ENCODE measurements around the gene CXCR2. TPM values are rescaled to one million over a fixed set of nuclear protein-coding genes. Genes with fewer than 3 reads are reported as not detected.
"Not testable (repeated sequence)": the region's sequence is repeated elsewhere in the genome, so short reads cannot be mapped to it uniquely, and the experiment has no call there.

CXCR2 gene
- polyA plus RNA-seq, 4 donors: 0.04 to 0.45 (median 0.07) TPM; not detected in 1

DNA sequence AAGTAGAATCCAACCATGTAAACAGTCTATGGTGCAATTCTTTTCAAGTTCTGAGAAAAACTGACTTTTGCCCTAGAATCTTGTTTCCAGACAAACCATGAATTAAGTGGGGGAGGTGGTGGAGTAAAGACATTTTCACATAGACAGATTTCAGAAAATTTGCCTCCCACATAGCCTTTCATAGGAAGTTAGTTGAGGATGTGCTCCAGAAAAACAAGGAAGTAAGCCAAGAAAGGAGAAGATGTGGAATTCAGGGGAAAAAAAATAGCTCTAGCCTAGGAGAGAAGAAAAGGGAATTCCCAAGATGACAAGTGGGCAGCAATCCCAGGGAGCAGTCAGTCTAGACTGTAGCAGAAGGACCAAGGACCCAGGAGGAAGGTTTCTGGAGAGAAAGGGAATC lies 39.4 kb upstream of the CXCR2 start:
- Histone ChIP-seq H3K4me1 (ENCODE audit: control insufficient read depth in 3 of 3, insufficient read depth in 2 of 3, low read depth in 1 of 3, low read length in 2 of 3) (no peaks in the 10 kb centered on the region), H3K27ac (ENCODE audit: low read depth in 1 of 3, low read length in 2 of 3) (no peak overlapping the region), H3K9me3 (ENCODE audit: control insufficient read depth in 2 of 2, insufficient read depth in 1 of 2, low read depth in 1 of 2, low read length in 1 of 2) (peaks cover 0 to 3% of the 10 kb centered on the region in 2 donors), H3K36me3 (ENCODE audit: control insufficient read depth in 3 of 3, insufficient read depth in 2 of 3, low read depth in 1 of 3, low read length in 3 of 3) (no peaks in the 10 kb centered on the region), H3K27me3 (ENCODE audit: control insufficient read depth in 3 of 3, insufficient read depth in 3 of 3, low read length in 3 of 3) (no peaks in the 10 kb centered on the region), H3K4me3 (ENCODE audit: low read depth in 1 of 3, low read length in 3 of 3) (no peak overlapping the region)
- FAIRE-seq (no peak), DNase-seq (no peak)

- peaks cover 0 to 3% of the 10 kb centered on the region in 2 donors for H3K9me3 ChIP-seq (ENCODE audit: control insufficient read depth in 2 of 2, insufficient read depth in 1 of 2, low read depth in 1 of 2, low read length in 1 of 2)
- no peak overlapping the region for H3K4me3 ChIP-seq (ENCODE audit: low read depth in 1 of 3, low read length in 3 of 3)
- H3K27me3 ChIP-seq (ENCODE audit: control insufficient read depth in 3 of 3, insufficient read depth in 3 of 3, low read length in 3 of 3): no peaks in the 10 kb centered on the region
- no peaks in the 10 kb centered on the region for H3K36me3 ChIP-seq (ENCODE audit: control insufficient read depth in 3 of 3, insufficient read depth in 2 of 3, low read depth in 1 of 3, low read length in 3 of 3)
- H3K4me1 ChIP-seq (ENCODE audit: control insufficient read depth in 3 of 3, insufficient read depth in 2 of 3, low read depth in 1 of 3, low read length in 2 of 3): no peaks in the 10 kb centered on the region
- DNase-seq: no peak
- no peak overlapping the region for H3K27ac ChIP-seq (ENCODE audit: low read depth in 1 of 3, low read length in 2 of 3)
- FAIRE-seq: no peak
- WGBS, 3 donors: 71 to 74% (median 72%) methylated on average over 8 of the region's 8 CpGs
Measured at GRCh38 chr2:218089259-218089658, 36.6 kb upstream of the CXCR2 start.

GRCh38 chr2:218091746-218092145 lies 34.1 kb upstream of the CXCR2 start:
- Histone ChIP-seq H3K9me3 (ENCODE audit: control insufficient read depth in 2 of 2, insufficient read depth in 1 of 2, low read depth in 1 of 2, low read length in 1 of 2) (no peaks in the 10 kb centered on the region), H3K27me3 (ENCODE audit: control insufficient read depth in 3 of 3, insufficient read depth in 3 of 3, low read length in 3 of 3) (no peaks in the 10 kb centered on the region), H3K36me3 (ENCODE audit: control insufficient read depth in 3 of 3, insufficient read depth in 2 of 3, low read depth in 1 of 3, low read length in 3 of 3) (no peaks in the 10 kb centered on the region), H3K27ac (ENCODE audit: low read depth in 1 of 3, low read length in 2 of 3) (no peak overlapping the region), H3K4me1 (ENCODE audit: control insufficient read depth in 3 of 3, insufficient read depth in 2 of 3, low read depth in 1 of 3, low read length in 2 of 3) (no peaks in the 10 kb centered on the region), H3K4me3 (ENCODE audit: low read depth in 1 of 3, low read length in 3 of 3) (no peak overlapping the region)
- DNase-seq (no peak), FAIRE-seq (no peak)
- 88 to 89% (median 89%) methylated on average over 3 of the region's 3 CpGs for whole genome bisulfite sequencing, 3 donors

DNA sequence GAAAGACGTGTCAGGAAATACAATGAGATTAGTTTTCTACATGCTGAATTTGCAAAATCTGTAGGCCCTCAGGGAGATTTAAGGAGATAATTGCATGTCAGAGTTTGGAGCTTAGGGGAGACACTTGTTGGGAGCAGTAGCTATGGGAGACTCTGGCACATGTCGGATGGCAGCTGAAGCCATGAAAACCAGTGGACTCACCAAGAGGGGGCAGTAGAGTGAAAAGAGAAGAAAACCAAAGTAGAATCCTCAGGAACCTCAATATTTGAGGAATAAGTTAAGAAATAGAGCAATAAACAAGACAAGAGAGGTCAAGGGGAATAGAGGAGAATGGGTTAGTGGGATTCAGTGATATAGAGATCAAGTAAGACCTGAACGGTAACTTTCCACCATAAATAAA lies 31.9 kb upstream of the CXCR2 start:
- no peaks in the 10 kb centered on the region for H3K27me3 ChIP-seq (ENCODE audit: control insufficient read depth in 3 of 3, insufficient read depth in 3 of 3, low read length in 3 of 3)
- WGBS, 3 donors: 85 to 89% (median 86%) methylated on average over 3 of the region's 3 CpGs
- no peak overlapping the region for H3K27ac ChIP-seq (ENCODE audit: low read depth in 1 of 3, low read length in 2 of 3)
- H3K36me3 ChIP-seq (ENCODE audit: control insufficient read depth in 3 of 3, insufficient read depth in 2 of 3, low read depth in 1 of 3, low read length in 3 of 3): no peaks in the 10 kb centered on the region
- H3K9me3 ChIP-seq (ENCODE audit: control insufficient read depth in 2 of 2, insufficient read depth in 1 of 2, low read depth in 1 of 2, low read length in 1 of 2): no peaks in the 10 kb centered on the region
- no peak for FAIRE-seq
- DNase-seq: no peak
- H3K4me1 ChIP-seq (ENCODE audit: control insufficient read depth in 3 of 3, insufficient read depth in 2 of 3, low read depth in 1 of 3, low read length in 2 of 3): no peaks in the 10 kb centered on the region
- H3K4me3 ChIP-seq (ENCODE audit: low read depth in 1 of 3, low read length in 3 of 3): no peak overlapping the region

GRCh38 chr2:218095853-218096252 lies 30.0 kb upstream of the CXCR2 start:
- Histone ChIP-seq H3K4me3 (ENCODE audit: low read depth in 1 of 3, low read length in 3 of 3) (no peak overlapping the region), H3K36me3 (ENCODE audit: control insufficient read depth in 3 of 3, insufficient read depth in 2 of 3, low read depth in 1 of 3, low read length in 3 of 3) (no peaks in the 10 kb centered on the region), H3K27me3 (ENCODE audit: control insufficient read depth in 3 of 3, insufficient read depth in 3 of 3, low read length in 3 of 3) (no peaks in the 10 kb centered on the region), H3K4me1 (ENCODE audit: control insufficient read depth in 3 of 3, insufficient read depth in 2 of 3, low read depth in 1 of 3, low read length in 2 of 3) (no peaks in the 10 kb centered on the region), H3K9me3 (ENCODE audit: control insufficient read depth in 2 of 2, insufficient read depth in 1 of 2, low read depth in 1 of 2, low read length in 1 of 2) (no peaks in the 10 kb centered on the region), H3K27ac (ENCODE audit: low read depth in 1 of 3, low read length in 2 of 3) (no peak overlapping the region)
- no peak for FAIRE-seq
- 62 to 72% (median 67%) methylated on average over 8 of the region's 8 CpGs for WGBS, 3 donors
- DNase-seq: no peak

- FAIRE-seq: no peak
- 56 to 63% (median 62%) methylated on average over 3 of the region's 3 CpGs for WGBS, 3 donors
- no peak overlapping the region for H3K27ac ChIP-seq (ENCODE audit: low read depth in 1 of 3, low read length in 2 of 3)
- H3K36me3 ChIP-seq (ENCODE audit: control insufficient read depth in 3 of 3, insufficient read depth in 2 of 3, low read depth in 1 of 3, low read length in 3 of 3): no peaks in the 10 kb centered on the region
- H3K4me3 ChIP-seq (ENCODE audit: low read depth in 1 of 3, low read length in 3 of 3): no peak overlapping the region
- H3K9me3 ChIP-seq (ENCODE audit: control insufficient read depth in 2 of 2, insufficient read depth in 1 of 2, low read depth in 1 of 2, low read length in 1 of 2): no peaks in the 10 kb centered on the region
- DNase-seq: no peak
- H3K27me3 ChIP-seq (ENCODE audit: control insufficient read depth in 3 of 3, insufficient read depth in 3 of 3, low read length in 3 of 3): no peaks in the 10 kb centered on the region
- H3K4me1 ChIP-seq (ENCODE audit: control insufficient read depth in 3 of 3, insufficient read depth in 2 of 3, low read depth in 1 of 3, low read length in 2 of 3): no peaks in the 10 kb centered on the region
Measured at GRCh38 chr2:218097975-218098374, 27.9 kb upstream of the CXCR2 start.

DNA sequence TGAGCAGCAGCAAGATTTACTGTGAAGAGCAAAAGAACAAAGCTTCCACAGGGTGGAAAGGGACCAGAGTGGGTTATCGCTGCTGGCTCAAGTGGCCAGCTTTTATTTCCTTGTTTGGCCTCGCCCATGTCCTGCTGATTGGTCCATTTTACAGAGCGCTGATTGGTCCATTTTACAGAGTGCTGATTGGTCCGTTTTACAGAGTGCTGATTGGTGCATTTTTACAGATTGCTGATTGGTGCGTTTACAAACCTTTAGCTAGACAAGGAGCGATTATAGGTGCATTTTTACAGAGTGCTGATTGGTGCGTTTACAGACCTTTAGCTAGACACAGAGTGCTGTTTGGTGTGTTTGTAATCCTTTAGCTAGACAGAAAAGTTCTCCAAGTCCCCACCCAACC lies 17.0 kb upstream of the CXCR2 start:
- peaks cover 0 to 18% of the 10 kb centered on the region in 2 donors for H3K9me3 ChIP-seq (ENCODE audit: control insufficient read depth in 2 of 2, insufficient read depth in 1 of 2, low read depth in 1 of 2, low read length in 1 of 2)
- H3K27ac ChIP-seq (ENCODE audit: low read depth in 1 of 3, low read length in 2 of 3); H3K4me3 ChIP-seq (ENCODE audit: low read depth in 1 of 3, low read length in 3 of 3); H3K36me3 ChIP-seq (ENCODE audit: control insufficient read depth in 3 of 3, insufficient read depth in 2 of 3, low read depth in 1 of 3, low read length in 3 of 3); FAIRE-seq; H3K27me3 ChIP-seq (ENCODE audit: control insufficient read depth in 3 of 3, insufficient read depth in 3 of 3, low read length in 3 of 3); H3K4me1 ChIP-seq (ENCODE audit: control insufficient read depth in 3 of 3, insufficient read depth in 2 of 3, low read depth in 1 of 3, low read length in 2 of 3); DNase-seq: not testable (repeated sequence)
- WGBS, 3 donors: 70 to 80% (median 80%) methylated on average over 7 of the region's 7 CpGs

DNA sequence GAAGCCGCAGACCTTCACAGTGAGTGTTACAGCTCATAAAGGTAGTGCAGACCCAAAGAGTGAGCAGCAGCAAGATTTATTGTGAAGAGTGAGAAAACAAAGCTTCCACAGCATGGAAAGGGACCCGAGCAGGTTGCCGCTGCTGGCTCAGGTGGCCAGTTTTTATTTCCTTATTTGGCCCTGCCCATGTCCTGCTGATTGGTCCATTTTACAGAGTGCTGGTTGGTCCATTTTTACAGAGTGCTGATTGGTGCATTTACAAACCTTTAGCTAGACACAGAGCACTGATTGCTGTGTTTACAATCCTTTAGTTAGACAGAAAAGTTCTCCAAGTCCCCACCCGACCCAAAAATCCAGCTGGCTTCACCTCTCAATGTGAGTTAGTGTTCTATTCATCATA lies 4.0 kb upstream of the CXCR2 start:
- H3K4me1 ChIP-seq (ENCODE audit: control insufficient read depth in 3 of 3, insufficient read depth in 2 of 3, low read depth in 1 of 3, low read length in 2 of 3); DNase-seq; H3K36me3 ChIP-seq (ENCODE audit: control insufficient read depth in 3 of 3, insufficient read depth in 2 of 3, low read depth in 1 of 3, low read length in 3 of 3); FAIRE-seq; H3K4me3 ChIP-seq (ENCODE audit: low read depth in 1 of 3, low read length in 3 of 3); H3K9me3 ChIP-seq (ENCODE audit: control insufficient read depth in 2 of 2, insufficient read depth in 1 of 2, low read depth in 1 of 2, low read length in 1 of 2); H3K27me3 ChIP-seq (ENCODE audit: control insufficient read depth in 3 of 3, insufficient read depth in 3 of 3, low read length in 3 of 3); H3K27ac ChIP-seq (ENCODE audit: low read depth in 1 of 3, low read length in 2 of 3): not testable (repeated sequence)
- 69 to 80% (median 77%) methylated on average over 4 of the region's 4 CpGs for WGBS, 3 donors

- not testable (repeated sequence) for H3K27ac ChIP-seq (ENCODE audit: low read depth in 1 of 3, low read length in 2 of 3); H3K27me3 ChIP-seq (ENCODE audit: control insufficient read depth in 3 of 3, insufficient read depth in 3 of 3, low read length in 3 of 3); H3K9me3 ChIP-seq (ENCODE audit: control insufficient read depth in 2 of 2, insufficient read depth in 1 of 2, low read depth in 1 of 2, low read length in 1 of 2); H3K4me1 ChIP-seq (ENCODE audit: control insufficient read depth in 3 of 3, insufficient read depth in 2 of 3, low read depth in 1 of 3, low read length in 2 of 3); FAIRE-seq; H3K4me3 ChIP-seq (ENCODE audit: low read depth in 1 of 3, low read length in 3 of 3); H3K36me3 ChIP-seq (ENCODE audit: control insufficient read depth in 3 of 3, insufficient read depth in 2 of 3, low read depth in 1 of 3, low read length in 3 of 3); DNase-seq
Measured at GRCh38 chr2:218122286-218122685, 3.5 kb upstream of the CXCR2 start.

Measured in small intestine (tissue), 7 donors.